HG03039 (cell line): ENCODE results near the gene PNMA6E.

ENCODE experiments used
- ATAC-seq: cut with Tn5 transposase; IDR thresholded peaks from one replicate; pipeline ENCODE4 v1.9.1; 2021; ENCODE audit warnings: mild to moderate bottlenecking, moderate library complexity; ENCODE audit not compliant: unreplicated experiment

The PNMA6E gene

DNA sequence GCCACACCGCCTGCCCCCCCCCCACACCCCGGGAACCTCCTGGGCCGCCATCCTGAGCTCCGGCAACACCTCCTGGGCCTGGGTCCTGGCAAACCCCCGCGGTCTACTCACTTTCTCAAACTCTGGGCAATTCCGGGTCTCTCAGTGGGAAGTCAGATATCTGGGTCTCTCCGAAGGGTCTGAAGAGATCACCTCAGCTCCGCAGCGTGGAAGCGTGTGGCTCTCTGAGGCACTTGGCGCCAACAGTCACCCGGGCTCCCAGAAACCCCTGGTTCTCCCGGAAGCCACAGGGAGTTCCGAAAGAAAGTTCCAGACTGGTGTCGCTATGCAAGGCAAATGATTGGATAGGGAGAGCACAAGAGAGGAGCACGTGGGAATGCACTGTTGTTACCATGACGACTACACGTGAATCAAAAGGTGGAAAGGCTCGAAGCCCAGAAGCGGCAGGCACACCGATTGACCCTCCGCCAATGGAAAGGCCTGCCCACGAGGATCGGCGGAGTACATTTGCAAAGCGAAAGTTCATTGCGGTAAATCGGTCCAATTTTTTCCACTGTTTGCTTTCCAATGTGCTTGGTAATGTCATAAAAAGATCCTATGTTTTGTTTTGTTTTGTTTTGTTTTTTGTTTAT, at the start of gene PNMA6E:
Gene PNMA6E (minus strand): TSS at position 218 of the 632 bp plus-strand sequence. CDS start 2,501 bp downstream, outside the sequence.
- no peak for ATAC-seq

DNA sequence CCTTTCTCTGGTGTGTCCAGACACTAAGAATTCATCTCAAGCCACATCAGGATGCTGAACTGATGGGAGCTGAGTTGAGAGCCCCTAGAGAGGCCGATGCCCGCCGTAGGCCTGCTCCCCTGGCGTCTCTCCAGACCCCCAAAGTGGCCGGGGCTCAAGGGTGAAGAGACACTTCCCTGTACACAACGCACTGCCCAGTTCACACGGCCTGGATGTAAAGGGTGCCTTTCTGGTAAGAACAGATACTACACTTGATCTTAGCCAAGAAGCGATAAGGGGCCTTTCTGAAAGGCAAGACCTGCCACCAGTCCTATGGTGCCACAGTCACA, 49.8 kb upstream of the PNMA6E start:
- ATAC-seq = no peak

DNA sequence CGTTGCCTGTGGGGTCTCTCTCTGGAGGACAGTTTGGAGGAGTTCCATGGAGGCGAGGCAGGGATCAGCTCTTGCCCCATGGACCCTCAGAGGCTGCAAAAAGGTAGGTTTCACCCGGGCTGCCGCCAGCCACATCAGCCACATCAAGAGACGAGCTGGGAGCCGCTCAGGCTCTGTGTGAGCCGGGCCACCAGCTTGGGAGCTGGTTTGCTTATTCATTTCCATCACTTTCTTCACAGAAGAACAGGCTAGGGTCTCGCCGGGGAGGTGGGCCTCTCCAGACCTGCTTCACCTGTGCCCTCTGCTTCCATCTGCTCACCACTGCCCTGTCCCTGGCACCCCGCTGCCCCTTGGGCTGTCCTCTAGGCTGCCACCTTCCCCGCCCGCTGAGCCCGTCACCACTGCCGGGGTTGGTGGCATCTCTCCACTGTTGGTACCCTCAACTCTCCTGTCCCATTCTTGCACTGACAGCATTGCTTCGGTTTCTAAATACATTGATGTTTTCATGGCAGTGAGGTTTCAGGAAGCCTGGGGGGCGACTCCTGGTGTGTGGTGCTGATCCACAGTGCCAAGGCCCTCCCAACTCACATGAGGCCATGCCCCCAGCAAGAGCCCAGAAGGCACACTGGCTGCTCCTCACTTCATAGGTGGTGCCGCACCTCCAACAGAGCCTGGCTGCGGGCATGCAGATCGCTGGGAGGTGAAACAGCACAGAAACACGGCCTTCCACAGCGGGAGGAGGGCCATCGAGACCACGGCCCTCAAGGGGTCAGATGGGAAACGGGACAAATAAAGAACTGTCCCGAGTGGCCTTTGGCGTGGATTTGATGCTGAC, 49.2 kb upstream of the PNMA6E start:
- no peak for ATAC-seq

DNA sequence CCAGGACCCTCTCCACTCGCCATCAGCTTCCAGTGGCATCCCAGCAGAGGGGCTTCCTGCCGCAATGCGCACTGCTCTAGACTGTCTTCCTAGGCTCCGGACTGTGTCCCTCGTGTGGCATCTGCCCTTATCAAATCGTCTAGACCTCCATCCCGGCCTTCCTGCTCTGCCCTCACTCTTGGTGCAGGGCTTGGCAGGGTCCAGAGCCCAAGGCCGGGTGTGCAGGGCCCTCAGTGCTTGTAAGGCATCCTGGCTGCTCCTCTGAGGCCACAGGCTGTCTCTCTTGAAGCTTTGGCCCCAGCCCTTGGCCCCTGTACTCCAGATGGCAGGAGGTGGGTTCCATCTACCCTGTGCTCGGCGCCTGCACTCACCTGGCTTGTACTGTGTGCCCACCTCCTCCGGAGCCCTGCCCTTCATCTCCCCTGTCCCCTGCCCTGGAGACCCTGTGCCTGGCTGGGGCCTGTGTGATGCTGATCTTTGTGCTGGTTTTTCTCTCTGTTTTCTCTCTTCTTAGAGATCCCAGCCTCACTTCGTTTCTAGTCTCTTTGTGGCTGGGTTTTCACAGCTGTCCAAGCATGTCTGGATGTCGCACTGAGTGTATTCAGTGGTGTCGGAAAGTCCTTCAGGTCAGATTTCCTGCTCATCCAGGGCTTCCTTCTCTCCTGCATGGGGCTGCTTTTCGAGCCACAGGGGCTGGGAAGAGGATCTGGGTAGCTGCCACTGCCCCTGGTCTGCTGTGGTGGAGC, 48.4 kb upstream of the PNMA6E start:
- ATAC-seq = no peak

DNA sequence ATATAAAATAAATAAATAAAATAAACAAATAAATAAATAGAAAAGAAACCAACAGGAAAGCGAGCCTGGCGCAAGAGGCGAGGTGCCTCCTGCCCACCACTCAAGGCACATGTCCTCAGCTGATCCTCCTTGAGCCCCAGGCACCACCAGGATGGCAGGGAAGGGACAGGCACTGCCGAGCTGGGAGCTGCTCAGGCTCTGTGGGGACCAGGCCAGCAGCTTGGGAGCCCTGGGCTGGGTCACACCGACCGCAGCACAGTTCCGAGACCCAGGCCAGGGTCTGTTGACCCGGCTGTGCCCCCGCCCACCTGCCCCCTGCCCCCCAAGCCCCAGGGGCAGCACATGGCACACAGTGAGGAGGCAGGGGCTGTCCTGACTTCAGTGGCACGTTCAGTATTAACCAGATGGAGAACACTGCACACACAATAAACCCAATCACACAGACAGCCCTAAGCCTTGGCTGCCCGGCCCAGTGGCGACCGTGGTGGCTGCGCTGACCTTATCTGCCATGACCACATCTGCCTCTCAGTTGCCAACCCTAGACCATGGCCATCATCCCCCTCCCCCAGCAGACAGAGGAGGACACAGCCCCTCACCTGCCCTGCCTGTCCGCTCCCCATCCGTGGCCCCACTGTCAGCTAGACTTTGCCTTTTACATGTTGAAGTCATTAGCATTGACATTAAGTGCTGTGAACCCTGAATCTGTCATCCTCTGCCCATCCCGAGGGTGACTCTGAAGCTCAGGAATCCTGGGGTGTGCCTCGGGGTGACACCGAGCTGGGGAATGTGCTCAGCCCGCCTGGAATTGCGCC, 47.6 kb upstream of the PNMA6E start:
- ATAC-seq = no peak

DNA sequence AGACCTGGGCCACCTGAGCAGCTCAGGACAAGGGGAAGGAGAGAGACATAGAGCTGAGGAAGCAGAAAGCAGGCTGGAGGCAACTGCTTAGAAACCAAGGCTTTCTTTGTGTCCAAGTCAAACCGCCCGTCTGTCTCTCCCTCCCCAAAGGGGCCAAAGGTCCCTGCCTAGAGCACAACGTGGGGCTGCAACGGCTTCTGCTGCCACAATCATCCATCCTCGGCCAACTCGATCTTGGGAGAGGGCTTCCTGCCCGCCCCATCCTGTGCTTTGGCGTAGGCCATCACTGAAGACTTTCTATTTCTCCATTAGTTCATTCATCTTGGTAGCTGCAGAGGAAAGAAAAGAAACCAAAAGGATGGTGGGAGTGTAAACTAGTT, 46.4 kb upstream of the PNMA6E start:
- ATAC-seq = no peak

DNA sequence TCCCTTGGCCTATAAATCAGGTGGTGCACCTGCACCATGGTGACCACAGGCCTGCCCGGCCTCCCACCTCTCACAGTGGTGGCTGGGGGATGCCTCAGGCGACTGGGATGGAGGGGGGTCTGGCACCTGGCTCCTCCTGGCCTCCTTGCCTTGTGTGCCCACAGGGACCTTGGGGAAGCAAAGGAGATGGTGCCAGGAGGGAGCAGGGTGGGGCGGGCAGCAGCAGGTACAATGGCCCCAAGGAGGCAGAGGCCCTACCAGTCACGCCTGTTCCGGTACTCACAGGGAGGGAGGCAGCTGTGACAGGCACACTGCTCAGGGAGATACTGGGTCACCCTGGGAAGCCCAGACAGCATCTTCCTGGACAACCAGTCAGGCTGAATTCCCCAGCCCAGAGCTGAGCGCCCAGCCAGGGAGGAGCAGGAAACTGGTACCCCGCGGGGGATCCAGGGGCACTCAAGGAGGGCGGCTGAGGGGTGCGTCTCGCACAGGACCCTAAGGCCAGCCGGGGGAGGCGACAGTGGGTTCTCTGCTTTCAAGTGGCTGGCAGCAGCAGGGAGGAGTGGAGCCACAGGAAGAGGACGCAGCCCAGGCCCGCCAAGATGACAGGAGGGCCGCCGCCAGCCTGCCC, 45.9 kb upstream of the PNMA6E start:
- ATAC-seq = no peak

DNA sequence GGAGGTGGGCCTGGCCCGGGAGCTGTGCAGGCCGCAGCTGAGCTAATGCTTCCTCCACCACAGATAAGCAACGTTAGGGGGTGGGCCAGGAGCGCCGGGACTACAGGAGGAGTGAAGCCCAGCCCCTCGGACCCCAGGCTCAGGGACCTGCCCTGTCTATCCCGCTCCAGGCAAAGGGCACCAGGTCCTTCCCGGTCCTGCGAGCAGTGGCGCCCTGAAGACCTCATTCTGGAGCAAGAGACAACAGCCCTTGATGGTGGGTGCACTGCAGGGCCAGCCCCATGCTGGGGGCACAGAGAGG, 45.4 kb upstream of the PNMA6E start:
- ATAC-seq = no peak

DNA sequence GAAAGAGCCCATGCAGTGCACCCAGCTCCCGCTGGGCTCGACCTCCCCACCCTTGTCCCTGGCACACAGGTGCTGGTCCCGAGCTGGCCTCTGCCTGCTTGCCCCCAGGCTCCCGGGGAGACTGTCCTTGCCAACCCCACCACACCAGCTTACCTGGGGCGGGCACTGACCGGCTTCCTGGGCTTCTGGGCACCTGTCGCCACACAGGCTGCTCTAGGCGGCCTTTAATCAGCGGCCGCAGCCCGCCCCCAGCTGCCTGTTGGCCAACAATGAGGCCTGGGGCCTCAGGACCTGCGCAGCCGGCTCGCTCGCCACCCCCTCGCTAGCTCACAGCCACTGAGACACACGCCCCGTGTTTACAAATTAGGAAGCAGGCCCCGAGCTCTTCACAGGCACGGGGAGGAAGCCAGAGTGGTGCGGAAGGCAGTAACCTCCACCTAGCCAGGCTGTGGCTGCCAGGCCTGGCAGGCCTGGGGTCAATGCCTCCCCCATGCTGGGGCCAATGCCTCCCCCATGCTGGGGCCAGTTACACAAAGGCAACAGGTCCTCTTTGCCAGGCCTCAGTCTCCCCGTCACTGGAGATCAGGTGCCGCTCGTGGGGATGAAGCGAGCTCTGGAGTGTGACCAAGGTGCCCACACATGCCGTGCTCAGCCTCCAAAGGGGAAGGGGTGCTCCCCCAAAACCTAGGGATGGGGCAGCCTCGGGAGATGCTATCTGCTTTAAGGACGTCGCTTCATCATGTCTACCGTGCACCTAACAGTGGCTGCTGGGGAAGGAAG, 44.9 kb upstream of the PNMA6E start, which contains the start of gene TREX2:
Gene TREX2 (minus strand): TSS at position 201 of the 780 bp plus-strand sequence. CDS start 626 bp downstream, outside the sequence.
- no peak for ATAC-seq

DNA sequence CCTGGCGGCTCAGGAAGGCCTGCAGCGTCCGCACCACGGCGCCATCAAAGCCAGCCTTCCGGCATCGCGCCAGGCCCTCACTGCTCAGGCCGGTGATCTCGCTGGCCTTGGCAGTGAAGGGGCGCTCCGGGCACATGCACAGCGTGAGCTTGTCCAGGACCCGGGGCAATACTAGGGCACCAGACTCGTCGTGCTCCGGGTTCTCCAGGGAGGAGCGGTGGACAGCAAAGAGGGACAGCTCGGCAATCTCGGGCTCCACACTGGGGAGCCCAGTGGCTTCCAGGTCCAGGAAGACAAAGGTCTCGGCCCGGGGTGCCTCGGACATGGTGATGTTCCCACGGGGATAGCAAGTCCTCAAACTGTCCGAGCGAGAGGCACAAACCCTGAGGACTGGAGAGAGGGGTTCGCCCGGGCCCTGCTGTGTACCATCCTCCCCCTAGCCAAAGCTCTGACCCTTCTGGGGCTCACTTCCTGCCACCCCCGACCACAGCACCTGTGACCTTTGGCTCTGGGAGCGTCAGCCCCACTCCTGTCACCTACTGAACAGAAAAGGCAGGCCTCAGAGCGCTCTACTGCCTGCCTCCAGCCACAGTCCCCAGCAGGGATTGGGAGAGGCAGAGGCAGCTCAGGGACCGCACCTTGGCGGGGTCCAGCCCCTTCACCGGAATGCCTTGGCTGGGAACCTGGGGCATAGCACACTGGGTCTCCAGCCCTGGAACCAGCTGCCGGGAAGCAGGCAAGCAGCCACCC, 44.1 kb upstream of the PNMA6E start:
- ATAC-seq = no peak

DNA sequence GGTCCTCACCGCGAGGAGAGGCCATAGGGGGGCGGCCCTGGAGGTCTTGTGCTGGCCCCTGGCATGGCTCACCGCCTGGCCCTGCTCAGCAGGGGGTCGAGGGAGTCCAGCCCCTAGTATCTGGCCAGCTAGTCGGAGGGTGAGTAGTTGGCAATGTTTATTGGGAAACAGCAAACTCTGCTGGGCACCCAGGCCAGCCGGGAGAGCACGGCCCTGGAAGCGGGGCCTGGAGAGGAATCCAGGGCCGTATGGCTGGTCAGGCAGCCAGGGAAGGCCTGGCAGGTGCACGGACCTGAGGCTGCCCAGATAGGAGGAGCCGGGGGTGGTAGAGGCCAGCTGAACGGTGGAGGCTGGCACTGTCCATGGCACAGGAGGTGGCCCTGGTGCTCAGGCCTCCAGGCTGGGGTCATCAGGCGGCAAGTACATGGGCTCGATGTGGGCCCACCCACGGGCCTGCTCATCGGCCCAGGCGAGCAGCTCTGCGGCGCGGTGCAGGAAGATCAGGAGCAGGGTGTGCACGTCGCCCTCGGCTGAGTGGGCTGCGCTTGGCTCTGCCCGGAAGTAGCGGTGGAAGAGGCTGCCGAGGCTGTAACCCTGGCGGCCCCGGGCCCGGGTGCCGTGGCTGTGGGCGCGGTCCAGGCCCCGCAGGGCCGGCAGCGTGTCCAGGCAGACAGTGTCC, 43.3 kb upstream of the PNMA6E start:
- no peak for ATAC-seq

DNA sequence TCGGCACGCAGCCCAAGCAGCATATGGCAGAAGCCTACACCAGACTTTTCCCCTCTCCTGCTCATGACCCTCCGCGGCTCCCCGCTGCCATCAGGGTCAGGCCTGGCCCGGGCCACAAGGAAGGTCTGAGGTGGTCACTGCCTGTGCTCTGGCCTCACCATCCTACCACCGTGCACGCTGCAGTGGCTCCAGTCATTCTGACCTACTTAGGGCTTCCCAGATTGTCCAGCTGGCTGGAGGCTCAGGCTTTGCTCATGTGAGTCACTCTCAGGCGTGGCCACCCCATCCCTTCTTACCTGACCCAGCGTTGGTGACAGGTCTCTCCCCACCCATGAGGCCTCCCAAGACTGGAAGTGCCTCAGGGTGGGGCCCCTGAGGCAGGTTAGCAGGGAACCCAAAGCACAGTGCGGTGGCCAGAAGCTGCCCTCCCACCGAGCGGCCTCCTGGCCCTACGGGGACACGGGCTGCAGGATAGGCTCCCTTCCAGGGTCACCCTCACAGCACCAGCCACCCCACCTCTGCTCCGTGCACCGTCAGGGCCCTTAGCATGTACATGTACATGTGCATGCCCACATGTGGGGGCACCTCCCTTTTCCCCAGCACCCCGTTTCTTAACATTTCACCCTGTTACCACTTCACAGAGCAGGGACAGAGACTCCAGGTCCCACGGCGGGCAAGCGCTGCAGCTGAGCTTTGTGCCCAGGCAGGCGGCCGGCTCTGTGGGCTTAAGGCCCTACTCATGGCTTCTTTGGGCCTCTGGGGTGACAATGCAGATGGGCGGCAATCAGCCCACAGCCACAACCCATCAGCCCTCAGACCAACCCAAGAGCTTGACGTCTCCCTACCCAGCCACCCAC, 42.6 kb upstream of the PNMA6E start:
- ATAC-seq = no peak

DNA sequence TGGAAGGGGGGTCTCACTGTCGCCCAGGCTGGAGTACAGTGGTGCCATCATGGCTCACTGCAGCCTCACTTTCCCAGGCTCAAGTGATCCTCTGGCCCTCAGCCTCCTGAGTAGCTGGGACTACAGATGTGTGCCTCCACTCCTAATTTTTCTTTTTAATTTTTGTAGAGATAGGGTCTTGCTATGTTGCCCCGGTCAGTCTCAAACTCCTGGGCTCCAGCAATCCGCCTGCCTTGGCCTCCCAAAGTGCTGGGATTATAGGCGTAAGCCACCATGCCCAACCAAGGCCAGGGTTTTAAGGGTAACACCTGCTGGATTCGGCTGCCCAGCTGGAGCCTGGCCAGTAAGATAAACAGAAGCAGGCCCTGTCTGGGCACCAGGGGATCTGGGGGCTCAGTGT, 41.3 kb upstream of the PNMA6E start:
- no peak for ATAC-seq

DNA sequence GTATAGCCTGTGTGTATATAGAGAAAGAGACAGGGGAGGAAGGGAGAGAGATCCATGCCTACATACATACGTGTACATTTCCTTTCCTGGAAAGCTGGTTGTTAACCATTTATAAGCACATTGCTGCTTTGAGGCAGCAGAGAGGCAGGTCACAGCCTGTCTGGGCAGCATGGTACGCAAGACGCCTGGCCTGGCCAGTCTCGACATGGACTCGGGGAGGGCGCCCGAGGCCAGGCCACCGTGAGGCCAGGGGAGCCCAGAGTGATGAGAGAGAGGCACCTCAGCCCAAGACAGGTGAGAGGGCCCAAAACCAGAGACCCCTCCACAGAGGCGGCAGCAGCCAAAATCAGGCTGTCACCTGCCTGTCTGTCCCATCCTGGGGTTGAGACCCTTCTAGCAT, 40.8 kb upstream of the PNMA6E start:
- ATAC-seq = no peak

DNA sequence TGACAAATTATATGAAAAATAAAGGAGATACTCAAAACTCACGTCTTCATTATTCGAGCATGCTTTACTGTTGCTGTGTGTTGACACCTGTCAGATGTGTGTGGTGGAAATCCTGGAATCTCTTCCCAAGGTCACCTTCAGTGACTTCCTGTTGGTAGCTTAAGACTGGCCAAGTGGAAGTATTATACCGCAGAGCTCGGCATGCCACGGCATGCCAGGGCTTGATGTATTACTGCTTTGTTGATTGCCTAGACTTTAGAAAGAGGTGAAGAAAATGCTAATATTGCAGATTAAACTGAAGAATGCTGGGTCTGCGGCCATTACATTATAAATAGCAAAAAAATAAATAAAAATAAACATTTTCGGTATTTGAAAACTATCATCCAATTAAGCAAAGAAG, 40.1 kb upstream of the PNMA6E start:
- no peak for ATAC-seq

DNA sequence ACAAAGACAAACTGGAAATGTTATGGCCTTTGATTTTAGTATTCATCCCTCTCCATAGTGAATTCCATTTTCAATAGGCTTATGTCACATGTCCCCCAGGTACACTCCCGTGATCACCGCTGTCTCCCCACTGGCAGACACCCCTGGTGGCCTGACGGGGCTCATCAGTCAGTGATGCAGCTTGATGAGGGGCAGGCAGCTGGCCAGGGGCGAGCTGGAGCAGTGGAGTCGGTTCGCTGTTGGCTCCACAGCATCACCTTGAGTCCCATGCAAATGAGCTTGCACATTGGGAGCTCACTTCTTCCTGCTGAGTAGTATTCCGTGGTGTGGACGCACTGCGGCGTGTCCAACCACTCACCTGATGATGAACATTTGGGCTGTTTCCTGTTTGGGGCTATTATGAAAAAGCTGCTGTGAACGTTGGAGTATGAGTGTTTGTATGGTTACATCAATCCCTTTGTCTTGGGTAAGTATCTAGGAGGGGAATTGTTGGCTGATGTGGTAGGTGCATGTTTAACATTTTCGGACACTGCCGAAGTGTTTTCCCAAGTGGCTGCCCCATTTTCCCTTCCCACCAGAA, 39.5 kb upstream of the PNMA6E start:
- no peak for ATAC-seq

DNA sequence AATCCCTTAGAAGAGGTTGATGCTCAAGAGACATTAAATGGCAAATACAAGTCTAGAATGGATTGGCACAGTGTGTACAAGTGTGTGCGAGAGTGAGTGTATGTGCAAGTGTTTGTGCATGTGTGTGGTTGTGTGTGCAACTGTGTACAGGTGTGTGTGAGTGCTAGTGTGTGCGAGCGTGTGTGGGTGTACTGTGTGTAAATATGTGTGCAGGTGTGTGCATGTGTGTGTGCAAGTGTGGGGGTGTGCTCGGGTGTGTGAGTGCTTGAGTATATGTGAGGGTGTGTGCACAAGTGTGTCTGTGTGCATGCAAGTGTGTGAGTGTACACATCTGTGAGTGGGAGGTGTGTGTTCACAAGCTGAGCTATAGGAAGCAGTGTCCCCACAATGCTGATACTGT, 38.8 kb upstream of the PNMA6E start:
- ATAC-seq = no peak
